Measurements from ENCODE around the gene C2CD4C.
"Not testable (repeated sequence)": the region's sequence is repeated elsewhere in the genome, so short reads cannot be mapped to it uniquely, and the experiment has no call there.

The C2CD4C gene

DNA sequence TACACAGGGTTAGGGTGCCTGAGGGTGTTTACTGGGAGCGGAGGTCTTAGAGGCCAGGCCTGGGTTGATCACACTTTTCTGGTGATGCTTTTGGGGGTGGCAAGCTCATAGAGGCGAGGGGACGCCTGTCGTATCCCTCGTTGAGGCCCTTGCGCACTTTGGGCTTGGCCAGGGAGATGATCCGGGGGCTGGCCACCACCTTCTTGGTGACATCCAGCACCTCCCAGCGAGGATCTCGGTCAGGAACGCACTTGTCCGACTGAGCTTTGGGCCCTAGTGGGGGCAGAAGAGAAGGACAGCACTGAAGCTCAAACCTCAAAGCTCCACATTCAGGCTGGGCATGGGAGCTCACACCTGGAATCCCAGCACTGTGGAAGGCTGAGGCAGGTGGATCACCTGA is 46.8 kb downstream of the C2CD4C start:
- DNase-seq: no peak

- no peak for DNase-seq
Observed at GRCh38 chr19:359653-359925, 49.4 kb downstream of the C2CD4C start.

GRCh38 chr19:355536-355935 is 53.4 kb downstream of the C2CD4C start:
- not testable (repeated sequence) for DNase-seq

Measured in NCI-H2081 treated with DMSO at 0.1 percent for 48 hours (cell line).